GM19035 (cell line): ENCODE results near the gene MAP6.

Experiments
- ATAC-seq: cut with Tn5 transposase; IDR thresholded peaks from one replicate; pipeline ENCODE4 v1.9.1; 2021; ENCODE audit not compliant: unreplicated experiment

MAP6 gene

DNA sequence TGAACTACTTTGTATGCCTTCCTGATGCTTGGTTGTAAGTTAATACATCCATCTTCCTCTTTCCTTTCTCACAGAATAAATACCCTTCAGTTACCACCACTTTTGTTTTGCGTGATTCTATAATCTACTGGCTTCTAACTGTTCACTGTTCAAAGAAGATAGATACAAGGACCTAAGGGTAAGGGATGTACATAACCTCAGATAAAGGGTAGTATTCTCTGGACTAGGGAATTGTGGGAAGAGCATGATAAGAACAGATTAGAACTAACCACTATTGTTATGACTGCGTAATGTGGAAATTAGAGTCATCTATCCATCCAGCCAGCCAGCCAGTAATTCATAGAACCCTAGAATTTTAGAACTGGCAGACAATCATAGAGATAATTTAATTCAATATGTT is 36.4 kb downstream of the MAP6 start:
- no peak for ATAC-seq

DNA sequence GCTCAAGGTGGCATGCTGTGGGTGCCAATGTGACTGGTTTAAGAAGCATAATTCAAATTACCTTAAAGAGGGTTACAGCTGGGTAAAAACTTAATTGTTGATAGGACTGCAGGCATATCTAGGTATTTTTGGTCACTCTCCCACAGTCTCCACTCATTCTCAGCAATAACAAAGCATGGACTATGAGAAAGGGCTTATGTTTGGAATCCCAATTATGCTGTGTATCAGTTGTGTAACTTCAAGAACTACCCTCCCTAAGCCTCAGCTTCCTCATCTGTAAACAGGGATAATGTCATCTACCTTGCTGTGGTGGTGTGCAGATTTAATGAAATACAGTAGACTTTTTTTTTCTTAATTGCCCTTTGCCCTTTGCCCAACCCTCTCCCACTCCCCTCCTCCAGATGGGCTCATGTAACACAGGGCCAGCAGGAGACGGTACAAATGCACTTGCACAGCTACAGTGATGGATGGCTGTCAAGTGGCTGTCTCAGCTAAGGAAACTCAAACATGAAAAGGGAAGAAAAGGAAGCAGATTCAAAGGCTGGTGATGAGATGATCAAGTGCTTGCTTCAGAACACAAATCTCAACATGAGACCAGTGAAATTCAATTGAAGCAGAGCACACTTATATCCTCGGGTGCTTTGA is 37.6 kb downstream of the MAP6 start:
- no peak for ATAC-seq

DNA sequence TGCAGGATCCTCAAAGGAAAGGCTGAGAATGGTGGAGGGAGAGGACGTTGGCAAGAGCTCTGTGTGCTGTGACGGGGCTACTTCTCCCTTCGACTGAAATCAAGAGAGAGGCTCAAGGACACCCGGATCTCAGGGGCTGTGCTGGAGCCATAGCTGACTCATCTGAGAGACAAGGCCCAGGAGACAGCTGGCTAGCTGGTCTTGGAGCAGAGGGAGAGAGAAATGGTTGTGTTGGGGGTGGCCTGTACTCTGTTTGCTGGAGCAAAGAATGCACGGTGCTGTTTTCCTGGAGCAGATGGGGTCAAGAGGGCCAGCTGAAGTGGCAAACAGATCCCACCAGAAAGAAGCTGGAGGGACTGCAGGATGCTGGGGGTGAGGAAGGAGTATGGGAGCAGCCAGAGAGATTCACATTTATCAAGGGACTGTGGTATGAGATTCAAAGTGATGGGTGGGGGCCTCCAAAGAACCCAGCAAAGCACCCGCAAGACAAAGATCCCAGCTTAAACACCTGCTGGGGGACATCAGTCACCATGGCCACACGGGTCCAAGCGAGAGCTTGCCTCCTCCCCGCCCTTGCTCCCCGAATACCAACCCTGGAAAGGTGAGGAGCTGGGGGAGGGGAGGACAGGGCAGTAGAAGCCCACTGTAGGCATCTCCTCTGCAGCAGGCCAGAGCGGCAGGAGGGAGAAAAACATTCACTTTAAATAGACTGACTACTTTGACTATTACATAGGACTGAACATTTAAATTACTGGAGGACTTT is 40.8 kb downstream of the MAP6 start:
- no peak for ATAC-seq

DNA sequence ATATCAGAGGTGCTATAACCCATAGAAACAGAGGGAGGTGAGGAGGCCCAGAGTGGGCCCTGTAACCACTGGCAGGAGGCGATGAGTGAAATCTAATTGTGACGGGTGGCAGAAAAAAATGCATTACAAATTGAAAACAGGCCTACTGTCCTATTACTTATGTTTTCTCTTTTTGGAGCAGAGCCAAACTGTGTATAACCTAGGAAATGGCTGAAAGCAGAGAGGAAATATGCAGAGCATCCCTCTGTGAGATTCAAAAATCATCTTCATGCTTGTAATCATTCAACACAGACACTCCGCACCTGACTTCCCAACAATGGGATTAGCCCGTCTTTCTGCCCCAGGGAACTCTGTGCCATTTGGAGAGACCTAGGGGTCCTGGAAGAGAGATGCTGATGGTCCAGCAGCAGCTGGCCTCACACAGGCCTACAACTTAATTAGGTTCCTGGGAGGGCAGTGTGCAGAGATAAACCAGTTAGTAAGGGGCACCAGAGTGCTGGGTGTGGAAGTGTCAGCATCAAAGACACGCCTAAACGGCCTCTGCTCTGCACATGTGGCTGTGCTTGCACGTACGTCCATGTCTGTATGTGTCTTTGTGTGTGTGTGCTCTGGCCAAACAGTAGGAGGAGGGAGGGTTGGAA is 41.8 kb downstream of the MAP6 start:
- ATAC-seq = no peak

DNA sequence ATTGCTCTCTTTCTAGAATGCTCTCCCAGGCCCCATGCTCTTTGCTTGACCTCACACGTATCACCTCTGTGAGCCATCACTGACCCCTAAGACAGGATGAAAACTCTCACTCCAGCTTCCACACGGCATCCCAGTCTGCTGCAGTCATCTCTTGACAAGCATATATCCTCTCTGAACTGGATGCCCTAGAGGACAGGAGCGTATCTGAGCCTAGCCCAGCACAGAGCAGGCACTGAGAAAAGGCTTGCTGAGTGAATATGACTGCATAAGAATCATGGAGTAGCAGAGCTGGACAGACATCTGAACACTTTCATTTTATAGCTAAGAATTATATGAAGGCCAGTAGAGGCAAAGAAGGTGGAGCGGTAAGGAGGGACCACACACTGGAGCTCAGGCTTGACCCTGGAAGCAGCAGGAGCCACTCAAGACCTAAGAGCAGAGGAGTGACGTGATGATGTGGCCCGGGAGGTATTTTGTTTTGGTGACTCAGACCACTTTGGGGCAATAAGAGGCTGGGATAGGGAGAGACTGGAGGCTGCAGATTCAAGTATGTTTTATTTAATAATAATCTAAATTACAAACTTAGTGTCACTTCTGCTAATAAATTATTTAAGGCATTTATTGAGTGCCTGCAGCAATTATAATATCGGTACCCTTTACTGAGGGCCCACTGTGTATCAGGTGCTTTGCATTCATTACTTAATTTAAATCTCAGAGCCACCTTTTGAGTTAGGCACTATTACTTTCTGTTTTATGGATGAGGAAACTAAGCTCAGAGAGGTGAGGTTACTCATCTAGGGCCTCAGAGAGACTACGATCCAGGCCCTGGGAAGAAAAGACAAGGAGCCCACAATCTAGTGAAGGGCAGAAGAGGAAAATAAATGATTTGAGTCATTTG is 42.6 kb downstream of the MAP6 start:
- ATAC-seq = no peak

DNA sequence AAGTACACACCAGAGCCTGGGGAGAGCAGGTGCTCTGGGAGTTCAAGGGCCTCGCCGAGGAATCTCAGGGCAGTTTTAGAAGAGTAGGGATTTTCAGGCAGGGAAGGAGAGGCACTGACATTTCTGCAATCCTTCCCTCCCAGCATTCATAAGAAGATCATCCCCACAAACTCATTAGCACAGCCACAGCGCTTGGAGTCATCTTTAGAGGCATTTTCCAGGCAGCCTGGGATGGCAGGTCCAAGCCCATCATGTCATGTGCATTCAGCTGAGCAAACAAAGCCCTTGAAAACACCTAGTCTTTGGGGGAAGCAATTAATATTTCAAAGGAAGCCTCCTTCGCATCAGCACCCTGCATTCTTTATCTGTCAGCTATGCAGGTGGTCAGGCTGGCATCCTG is 43.8 kb downstream of the MAP6 start:
- ATAC-seq = no peak

DNA sequence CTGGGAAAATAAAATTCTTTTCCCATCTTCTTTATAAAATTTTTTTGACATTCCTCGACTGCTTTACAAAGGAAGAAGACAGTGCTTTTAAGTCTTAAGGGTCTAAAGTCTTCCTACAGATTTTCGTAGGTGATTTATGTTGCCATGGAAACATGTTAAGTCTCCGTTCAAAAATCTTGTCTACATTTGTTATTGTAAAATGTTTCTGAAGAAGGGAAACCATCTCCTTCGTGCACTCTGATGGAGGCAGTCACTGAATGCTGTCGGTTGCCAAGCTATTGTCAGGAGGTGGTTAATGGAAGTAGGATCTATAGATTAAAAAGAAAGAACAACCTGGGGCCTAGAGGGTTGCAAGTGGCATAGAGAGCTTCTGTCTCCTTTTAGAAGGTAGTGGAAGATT is 52.6 kb downstream of the MAP6 start:
- ATAC-seq = no peak

DNA sequence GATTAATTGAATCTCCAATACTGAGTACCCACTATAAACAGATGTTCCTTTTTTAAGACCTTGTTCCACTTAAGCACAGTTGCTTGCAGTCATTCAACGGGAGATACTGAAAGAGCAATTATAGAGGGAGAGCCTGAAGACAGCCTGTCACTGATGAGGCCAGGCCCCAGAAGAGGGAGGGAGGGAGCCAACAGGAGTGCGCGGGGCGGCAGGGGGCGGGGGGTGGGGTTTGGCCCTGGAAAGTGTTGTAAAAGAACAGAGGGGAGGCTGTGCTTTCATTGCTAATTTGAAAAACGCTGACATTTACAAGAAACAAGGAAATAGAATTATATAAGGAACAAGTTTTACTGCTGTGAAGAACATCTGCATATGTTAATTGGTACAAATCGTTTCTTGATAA is 53.1 kb downstream of the MAP6 start:
- no peak for ATAC-seq

DNA sequence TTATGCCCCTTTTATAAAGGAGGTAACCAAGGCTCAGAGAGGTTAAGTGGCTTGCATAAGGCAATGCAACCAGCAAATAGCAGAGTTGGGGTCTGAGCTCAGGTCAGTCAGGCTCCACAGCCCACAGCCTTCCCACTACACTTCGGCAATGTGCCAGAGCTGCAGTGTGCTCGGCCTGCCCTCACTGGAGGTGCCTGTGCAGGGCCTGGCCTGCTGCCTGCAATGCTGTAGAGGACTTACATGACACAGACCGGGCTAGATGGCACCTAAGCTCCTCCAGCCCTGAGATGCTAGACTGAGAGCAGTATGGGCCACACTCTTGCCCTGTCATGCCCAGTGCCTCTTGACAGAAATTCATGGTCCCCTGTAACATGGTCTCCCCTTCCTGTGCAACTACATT is 57.0 kb downstream of the MAP6 start:
- ATAC-seq = no peak

DNA sequence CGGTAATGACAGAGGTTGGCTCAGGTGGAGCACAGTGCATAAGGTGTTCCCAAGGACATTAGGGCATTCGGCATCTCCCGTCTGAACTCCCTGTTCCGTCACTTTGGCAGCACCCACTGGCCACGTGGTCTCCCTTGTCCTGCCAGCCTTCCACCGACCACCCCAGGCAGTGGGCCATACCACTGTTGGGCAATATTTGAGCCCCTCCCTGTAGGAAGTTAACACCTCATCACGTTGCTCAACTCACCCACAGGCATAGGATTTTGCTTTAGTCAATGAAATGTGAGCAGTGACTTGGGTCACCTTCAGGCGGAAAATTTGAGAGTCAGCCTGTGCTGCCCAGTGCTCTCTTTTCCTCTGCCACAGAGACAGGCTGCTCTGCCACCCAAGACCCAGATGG is 62.7 kb downstream of the MAP6 start:
- ATAC-seq = no peak

DNA sequence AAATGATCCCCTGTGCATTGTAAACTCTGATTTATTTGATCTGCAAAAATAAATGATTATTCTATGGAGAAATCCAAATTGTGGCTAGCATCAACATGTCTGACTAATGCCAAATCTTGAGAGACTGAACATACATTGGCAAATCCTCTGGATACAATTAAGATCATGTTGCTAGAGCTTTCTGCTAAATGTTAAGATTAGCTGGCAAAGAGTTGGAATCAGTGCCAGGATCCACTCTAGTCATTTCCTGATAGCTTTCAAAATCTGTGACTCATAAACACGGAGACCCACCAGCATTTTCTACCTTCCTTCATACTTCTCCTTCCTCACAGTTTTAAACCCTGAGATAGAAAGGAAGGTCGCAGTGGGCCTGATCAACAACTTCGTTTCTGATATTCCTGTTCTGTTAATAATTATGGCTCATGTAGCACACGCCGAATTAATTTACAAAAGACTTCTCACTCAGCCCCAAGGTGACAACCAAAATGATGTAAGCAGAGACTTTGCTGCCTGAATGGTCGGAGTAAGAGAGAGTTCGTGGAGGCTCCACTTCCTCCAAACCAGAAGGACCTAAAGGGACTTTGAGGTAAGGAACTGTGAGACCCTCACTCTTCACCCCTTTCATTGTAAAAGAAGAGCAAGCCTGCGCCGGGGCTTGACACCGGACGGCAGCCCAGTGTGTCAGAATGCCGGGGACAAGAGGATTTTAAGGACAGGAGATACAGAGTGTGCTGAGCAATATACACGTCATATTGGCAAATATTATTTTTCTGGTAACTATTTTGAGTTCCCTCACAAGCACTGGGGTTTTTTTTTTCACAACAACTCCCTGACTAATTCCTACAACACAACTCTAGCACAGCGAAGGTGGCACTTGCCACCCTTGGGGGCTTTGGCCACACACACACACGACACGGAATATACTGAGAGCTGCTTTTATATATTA is 64.8 kb downstream of the MAP6 start:
- no peak for ATAC-seq

DNA sequence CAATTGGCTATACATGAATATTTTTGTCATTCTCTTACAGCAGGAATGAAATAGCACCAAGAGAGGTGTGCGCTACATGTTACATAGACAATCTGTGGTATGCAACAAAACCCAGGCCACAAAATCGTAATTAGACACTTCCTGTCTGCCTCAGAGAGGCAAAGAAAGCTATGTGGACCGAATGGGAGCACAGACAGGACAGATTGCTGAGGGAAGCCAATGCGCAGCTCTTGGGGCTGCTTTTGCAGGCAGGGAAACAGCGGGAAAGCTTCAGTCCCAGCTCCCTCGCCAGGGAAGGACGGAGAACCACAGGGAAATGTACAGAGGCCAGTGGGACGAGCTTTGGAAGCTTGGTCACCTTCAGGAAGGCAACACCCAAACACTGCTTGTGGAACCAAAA is 65.9 kb downstream of the MAP6 start:
- no peak for ATAC-seq

DNA sequence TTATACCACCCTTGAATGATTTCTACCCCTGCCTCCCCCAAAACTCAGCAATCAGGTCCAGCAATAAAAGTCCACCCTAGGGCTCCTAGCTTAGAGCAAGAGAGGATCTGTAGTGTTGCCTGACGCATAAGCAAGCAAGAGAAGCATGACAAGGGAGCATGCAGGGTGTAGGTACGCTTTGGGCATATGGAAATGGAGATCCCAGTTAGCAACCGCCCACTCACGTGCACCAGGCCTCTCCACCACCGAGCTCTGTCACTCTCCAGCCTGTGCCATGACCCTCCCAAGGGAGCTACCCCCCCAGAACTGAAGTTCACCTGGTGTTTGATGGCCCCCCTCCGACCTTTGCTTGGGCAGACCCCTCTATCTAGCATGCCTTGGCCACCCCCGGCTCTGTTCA is 67.3 kb downstream of the MAP6 start:
- no peak for ATAC-seq

DNA sequence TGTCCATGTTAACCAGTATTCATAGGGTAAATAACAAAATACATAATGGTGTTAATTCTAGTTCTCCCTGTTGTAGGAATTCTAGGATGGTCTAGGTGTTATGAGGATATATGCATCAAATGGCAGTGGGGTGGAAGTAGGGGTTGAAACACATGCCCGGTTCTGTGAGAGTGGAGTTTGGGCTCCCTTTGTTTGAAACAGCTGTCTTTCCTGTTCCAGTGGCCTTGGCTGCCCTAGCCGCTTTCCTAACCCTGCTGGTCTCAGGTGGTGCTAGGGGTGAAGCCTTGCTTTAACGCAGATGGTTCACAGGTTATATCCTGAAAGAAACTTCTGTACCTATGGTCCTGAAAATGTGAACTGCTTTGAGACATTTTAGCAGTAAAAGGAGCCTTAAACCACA is 68.5 kb downstream of the MAP6 start:
- ATAC-seq = no peak

DNA sequence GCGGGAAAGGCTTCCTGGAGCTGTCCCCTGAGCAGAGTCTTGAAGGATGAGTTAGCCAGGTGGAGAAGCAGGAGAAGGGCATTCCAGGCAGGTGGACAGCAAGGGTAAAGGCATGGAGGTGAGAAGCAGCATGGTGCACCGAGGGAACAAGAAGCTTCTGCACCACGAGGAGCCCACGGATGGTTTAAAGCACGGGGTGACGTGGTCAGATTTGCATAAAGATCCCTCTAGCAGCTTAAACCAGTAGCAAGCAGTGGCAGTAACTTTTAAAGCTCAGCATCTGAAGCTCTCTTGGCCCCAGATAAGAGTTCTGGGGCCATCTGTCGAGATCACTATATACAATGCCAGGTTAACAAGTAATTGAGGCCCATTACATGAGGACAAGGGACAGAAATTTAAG is 69.9 kb downstream of the MAP6 start:
- no peak for ATAC-seq

DNA sequence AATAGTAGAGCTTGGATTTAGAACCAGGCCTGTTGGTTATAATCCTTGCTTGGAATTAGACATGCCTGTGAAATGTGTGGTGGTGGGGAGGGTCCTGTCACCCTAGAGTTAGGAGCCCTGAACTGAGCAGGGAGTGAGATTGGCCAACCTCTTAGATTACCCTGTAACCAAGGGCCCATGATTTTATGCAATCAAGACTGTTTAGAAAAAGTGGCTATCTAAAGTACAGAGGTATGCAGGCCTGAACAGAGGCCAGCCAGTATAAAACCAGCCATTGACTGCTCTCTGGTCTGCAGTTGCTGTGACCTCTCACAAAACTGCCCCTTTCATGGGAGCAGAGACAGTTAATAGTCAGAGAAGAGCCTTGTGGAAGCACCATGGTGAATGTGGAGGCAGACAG is 70.6 kb downstream of the MAP6 start:
- no peak for ATAC-seq

DNA sequence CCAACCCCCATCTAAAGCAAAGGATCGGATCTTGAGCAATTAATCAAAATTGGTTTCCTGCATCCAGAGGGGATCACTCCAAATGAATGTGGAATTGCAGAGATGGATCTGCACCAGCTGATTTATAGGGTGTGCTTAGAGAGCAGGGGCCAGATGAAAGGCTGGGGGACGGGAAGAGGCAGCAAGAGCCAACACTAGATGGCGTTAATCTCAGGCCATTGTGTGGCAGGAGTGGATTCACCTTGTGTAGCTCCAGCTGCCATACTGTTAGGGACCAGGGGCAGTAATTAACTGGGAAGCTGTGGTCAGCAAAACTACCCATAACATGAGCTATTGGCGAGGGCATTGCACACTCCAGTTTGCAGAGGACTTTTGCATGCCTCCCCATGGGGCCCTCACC is 71.2 kb downstream of the MAP6 start:
- ATAC-seq = no peak

DNA sequence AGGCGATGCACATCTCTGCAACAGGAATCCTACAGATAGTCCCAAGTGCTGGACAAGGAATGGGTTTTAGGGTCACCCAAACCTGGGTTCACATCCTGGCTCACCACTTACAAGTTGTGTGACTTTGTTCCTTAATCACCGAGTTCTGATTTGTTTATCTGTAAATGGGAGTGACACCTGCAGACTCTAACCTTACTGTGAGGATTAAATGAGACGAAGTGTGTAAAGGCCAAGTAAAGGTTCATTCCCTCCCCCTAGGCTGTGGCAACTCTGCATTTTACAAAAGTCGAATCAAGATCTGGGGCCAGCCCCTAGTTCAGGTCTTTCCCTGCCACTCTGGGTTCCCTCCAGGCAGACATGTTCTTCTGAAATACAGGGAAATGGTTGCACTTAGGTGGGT is 71.9 kb downstream of the MAP6 start:
- ATAC-seq = no peak

DNA sequence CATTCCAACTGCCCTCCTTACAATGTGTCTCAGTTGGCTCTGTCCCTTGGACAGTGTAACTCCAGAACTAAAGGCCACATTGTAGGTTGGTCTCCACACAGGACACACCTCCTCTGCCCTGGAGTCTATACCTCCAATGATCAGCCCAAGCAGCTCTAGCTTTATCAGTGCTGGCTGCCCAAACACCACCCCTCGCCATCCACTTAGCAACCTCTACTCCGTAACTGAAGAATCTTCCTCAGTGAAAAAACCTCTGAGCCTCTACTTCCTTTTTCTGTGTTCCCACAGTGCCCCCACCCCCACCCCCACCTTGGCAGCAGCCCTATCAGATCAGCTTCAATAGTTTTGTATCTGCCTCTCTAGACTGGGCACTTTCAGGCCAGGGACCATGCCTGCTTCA is 73.4 kb downstream of the MAP6 start:
- no peak for ATAC-seq

DNA sequence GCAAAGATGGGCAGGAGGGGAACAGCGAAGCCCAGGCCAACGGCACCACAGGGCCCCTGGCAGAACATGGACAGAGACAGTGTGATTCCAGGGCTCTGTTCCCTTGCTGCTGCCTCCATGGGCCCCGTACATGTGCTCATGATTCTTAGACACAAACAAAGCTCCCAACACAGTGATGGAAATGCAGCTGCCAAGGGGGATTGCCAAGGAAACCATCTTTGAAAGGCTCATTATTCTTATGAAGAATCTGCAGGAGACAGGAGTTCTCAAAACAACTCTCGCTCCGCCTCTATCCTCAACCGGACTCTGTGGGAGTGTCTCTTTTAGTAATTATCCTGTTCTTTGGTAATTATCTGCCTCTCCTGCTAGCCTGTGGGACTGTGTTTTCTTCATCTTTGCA is 74.6 kb downstream of the MAP6 start:
- ATAC-seq = no peak
